Measurements from ENCODE around the gene WIZ.

The WIZ gene

DNA sequence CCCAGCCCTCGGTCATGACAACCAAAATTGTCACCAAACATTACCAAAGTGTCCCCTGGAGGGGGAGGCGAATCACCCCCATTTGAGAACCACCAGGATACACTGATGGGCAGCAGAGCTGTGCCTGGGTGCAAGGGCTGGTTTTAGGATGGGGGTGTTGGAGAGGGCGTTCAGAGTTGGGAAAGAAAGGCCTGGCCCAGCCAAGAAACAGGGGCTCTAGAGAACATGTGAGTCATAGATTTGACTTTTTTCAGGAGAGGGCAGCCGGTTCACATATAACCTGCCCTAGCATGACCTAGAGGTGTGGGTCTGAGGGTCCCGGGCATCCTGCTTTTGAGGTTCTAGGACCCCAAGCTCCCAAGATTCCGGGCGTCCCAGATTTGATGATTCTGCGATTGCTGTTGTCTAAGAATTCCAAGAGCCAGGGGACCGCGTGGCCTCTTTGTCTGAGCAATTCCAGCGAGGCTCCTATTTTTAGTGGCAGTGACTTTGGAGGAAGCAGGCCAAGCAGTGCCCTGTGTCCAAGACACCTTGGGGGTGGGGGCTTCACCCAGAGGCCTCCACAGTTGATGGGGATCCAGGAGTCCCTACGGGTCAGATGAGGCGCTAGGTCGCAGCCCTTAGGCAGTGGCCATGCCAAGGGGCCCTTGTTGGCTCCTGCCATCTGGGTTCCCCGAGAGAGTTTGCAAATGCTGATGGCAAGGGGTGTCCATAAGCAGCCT lies 5.1 kb downstream of the WIZ start:
- no peak for DNase-seq

DNA sequence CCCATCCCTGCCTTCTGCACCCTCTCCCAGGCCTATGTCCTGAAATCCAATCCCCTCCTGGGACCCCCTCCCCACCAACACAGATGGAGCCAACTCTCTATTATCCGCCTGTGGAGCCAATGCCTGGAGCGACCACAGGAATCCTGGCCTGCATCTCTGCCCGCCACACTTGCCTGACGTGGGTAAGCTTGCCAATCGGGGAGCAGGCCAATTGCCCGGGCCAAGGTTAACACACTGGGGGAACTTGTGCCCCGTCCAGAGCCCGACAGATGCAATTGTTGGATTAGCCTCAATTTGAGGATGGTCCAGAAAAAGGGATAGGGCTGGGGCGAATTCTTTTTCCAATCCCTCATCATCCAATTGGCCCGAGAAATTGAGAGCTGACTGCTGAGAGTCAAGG lies 5.9 kb downstream of the WIZ start:
- DNase-seq, result no peak

DNA sequence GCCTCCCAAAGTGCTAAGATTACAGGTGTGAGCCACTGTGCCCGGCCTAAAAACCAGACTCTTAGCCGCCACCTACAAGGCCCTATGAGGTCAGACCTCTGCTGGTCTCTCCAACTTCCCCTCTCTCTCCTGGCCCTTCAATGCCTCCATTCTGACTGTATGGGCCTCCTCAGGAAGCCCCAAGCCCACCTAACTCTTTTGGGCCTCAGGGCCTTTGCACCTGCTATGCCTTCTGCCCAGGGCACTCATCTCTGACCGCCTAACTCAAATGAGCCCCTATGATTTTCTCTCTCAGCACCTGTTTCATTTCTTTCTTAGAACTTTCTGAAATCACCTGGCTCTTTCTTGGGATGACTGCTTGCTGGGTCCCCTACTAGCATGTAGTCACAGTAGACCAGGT lies 6.4 kb downstream of the WIZ start:
- no peak for DNase-seq

DNA sequence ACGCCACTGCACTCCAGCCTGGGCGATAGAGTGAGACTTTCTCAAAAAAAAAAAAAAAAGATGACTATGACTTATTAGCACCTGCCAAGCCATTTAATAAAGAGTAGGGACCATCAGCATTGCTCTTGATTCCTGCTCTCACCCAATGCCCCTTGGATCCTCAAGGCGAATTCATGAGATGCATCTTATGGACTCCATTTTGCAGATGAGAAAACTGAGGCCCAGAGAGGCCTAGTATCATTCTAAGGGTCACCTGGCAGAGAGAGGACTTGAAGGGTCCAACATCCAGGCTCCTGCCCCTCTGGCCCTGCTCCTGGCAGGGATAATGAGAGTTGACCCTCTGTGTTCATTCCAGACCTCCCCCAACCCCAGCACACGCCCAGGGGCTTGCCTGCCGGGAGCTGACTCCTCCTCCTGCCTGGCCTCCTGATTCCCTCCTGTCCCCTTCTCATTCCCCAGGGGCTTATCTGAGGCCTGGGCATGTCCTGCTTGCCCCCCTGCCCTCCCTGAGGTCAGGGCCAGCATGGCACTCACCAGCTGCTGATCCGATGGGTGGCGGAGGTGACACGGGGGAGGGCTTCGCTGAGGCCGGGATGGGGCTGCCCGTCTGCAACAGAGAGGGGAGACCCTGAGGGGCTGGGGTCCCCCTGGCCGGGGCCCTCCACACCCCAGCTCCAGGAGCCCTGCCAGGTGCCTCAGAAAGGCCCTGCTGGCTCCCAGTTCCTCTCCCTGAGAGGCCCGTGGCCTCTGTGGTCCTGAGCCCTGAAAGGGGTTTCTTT lies 7.4 kb downstream of the WIZ start:
- DNase-seq, result no peak

DNA sequence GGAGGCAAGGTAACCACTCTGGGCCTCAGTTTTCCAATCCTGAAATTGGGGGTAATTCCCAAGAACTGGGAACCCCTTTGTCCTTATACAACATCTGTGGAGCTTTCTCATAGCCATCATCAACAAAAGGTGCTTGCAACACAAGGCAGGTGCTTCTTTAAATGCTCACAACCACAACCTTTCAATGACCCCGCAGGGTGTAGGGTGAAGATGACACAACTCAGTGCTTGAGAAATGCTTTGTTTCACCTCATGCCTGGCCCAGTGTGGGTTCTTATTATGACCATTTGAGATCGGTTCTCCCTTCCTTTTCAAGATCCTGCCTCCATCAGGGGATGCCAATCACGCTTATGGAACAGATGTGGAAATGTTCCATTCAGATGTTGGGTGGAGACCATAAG lies 8.4 kb downstream of the WIZ start:
- no peak for DNase-seq

DNA sequence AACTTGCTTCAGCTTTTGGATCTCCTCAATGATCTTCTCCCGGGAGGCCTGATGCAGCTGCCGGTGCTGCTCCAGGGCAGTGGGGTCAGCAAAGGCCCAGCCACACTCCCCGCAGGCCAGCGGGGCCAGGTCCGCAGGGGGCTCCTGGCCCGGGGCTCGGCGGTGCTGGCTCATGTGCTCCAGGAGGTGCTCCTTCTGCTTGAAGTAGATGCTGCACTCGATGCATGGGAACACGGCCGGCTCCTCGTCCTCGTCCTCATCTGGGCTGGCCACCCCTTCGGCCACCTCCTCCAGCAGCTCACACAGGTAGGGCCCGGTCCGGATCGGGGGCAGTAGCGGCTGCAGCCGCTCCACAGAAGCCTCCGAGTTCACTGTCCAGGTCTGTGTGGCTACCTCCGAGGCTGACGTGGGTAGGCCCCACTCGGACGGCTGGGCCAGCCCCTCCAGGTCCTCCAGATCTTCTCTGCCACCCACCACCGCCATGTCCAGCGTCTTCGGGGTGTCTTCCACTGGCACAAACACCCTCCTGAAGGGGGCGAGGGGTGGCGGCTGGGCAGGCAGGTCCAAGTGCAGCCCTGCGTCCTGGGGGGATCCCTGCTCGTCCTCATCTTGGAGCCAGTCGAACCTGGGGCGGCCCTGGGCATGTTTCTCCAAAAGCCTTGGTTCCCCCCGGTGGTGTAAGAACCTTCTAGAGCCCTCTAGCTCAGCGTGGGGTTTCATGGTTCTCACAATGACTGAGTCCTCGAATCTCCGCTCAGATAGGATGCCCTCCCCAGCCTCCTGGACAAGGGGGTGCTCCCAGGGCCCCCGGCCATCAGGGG lies 9.7 kb downstream of the WIZ start:
- no peak for DNase-seq

DNA sequence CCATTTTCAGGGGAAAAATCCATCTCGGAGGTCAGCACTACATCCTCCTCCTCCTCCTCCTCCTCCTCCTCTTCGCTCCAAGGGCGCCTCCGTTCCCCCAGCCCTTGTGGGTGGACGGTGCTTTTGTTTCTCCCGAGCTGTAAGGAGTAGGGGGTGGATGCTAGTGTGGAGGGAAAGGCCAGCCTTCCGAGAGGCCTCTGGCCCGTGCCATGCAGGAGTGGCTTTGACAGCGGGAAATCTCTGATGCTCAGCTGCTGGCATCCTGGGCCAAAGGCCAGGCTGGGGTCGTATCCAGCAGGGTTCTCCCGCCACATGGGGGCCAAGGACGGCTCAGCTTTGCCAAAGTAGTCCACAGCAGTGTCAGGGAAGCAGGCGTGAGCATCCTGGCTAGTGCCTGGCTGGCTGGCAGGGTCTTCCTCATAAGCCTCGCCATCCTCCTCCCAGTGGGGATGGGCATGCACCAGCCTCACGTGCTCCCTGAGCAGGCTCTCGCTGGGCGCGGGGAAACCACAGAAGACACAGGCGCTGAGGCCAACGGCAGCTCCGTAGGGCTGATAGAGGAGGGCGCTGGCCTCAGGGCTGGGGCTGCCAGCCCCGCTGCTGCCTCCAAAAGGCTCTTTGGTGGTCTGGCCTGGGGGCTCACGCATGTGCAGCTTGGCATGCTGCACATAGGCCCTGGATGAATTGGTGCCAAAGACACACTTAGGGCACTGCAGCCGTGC lies 10.5 kb downstream of the WIZ start:
- DNase-seq, result no peak

DNA sequence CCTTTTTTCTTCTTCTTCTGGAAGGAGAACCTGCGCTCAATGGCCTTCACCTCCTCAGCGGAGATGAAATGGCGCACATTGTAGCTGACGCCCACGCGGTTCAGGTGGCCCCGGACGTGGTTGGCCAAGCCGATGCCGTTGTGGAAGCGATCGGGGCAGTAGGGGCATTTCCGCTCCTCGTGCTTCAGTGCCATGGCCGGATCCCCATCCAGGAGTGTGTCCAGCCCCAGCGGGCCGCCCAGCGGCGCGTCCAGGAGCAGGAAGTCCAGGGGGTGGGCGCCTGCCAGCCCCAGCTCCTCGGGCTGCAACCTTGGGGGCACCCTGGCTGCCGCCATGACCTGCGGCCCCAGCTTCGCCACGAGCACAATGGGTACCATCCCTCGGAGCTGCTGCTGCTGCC lies 11.2 kb downstream of the WIZ start:
- DNase-seq, result no peak

DNA sequence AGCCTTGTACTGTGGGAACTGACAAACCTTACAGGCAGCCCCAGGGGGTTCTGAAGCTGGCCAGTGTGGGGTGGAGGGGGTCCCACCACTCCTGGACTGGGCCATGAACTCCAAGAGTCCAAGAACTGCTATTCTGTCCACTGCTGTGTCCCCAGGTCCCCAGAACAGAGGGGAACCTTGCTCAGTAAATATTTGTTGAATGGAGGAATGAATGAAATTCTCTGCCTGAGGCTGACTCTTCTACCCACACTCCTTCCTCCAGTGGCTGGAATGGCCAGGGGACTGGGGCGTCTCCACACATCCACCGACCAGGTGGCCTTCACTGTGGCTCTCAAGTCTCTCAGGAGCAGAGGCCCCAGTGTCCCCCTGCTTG lies 11.6 kb downstream of the WIZ start:
- DNase-seq, result no peak

DNA sequence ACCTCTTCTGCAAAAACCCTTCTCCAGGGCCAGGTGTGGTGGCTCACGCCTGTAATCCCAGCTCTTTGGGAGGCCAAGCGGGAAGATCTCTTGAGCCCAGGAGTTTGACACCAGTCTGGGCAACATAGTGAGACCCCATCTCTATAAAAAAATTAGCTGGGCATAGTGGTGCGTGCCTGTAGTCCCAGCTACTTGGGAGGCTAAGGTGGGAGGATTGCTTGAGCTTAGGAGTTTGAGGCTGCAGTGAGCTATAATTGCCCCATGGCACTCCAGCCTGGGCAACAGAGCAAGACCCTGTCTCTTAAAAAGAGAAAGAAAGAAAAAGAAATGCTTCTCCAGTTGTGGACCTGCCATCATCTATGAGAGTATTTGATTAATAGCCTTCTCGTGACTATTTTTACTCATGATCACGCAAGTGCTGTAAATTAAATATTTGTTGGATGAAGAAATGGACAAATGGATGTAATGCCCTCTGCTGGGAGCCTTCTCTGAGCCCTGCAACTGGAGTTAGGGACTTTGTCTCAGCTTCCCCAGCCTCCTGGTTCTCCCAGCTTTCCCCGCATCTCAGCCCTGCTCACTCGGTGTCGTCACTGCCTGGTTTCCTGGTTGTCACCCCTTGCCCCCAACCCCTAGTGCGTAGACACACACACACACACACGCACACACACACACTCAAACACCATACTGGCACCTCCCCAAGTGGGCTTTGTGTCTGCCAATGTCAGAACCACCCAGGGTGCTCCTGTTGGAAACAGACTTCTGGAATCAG lies 12.2 kb downstream of the WIZ start:
- DNase-seq, result no peak

DNA sequence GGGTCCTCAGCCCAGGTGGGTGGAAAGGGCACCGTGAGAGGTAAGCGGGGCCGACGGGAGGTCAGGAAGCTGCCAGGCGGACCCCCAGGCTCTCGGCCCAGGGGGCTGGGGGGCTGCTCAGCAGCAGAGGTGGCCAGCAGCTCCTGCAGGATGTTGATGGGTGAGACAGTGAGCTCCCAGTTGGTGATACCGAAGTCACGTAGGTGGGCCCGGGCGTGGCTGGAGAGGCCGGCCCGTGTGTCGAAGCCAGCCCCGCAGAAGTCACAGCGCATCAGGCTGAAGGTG lies 13.0 kb downstream of the WIZ start:
- DNase-seq, result no peak

DNA sequence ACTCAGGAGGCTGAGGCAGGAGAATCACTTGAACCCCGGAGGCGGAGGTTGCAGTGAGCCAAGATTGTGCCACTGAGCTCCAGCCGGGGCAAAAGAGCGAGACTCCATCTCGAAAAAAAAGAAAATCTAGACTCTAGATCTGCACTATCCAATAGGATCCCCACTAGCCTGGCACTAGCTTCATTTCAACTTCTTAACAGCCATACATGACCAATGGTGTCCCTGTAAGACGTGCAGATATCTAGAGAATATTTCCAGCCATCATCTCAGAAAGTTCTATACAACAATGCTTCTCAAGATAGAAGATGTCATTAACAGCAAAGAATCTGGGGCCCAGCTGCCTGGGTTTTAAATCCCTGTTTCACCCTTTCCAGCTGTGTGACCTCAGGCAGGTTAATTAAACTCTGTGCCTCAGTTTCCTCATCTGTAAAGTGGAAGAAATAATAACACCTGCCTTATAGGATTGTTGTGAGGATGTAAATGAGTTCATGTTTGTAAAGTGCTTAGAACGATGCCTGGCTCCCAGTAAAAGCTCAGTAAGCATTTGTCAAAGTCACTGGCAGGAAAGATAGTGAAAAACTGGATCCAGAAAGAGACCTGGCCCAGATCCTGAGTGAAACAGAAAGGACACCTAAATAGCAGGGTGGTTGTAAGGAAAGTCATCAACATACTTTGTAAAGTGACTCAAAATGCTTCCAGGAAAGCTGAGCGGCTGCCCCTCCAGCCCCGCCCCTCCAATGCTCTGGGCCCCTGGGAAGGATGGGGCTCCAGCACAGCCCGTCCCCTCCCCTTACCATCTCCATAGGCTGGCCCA lies 13.5 kb downstream of the WIZ start:
- DNase-seq, result no peak

DNA sequence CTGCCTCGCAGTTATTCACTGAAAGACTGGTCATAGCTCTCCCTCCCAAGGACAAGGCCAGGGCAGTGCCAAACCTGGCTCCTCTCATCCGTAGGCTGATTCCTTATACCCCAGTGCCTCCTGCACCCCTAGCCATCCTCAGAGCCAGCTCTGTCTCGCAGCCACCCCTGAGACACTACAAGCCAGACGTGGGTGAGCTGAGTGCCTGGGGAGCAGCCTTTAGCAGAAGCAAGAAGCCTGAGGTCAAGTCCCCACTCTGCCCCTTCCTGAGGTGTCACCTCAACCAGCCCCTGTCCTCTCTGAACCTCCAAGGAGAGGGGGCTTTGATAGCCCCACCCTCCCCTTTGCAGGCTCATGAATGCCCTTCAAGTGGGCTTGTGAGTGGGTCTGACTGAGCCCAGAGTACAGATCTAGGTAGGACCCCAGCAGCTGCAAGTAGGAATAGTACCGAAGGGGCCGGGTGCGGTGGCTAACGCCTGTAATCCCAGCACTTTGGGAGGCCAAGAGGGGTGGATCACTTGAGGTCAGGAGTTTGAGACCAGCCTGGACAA lies 16.2 kb downstream of the WIZ start:
- no peak for DNase-seq

DNA sequence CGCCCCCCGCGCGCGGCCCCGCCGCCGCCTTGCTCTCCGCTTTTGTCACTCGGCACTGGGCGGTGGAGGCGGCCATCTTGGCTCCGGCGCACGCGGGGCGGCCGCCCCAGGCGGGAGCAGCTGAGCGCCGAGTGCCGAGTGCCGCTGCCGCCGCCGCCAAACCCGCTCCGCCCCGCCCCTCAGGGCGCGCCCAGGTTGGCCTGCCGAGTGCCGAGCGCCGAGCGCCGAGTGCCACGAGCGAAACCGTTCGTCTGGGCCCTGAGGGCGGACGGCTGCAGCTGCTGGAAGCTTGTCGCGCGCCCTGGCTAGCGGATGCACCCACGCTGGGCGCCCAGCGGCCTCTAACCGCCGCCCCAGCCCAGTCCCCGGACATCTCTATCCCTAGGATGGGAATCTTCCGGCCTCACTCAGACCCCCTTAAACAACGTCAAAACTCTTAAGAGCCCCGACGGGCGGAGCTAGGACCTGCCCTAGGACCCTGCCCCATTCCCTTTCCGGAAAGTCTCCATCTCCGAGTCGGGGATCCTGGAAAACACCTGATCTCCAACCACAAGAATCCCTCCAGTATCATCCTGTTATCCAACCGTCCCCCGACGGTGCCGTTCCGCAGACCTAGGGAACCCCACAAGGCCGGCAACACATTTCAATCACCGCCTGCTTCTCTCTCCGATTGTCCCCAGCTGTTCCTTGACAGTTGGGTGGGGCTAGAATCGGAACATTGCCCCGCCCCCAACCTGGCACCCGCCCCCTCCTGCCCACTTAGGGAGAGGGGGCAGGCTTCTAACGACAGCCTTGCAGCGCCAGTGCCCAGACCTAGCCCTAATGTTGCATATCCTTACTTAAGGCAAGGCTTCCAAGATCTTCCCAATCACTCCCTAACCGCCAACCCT lies 16.9 kb downstream of the WIZ start:
- DNase-seq, result peak; percentile 73 to 77

DNA sequence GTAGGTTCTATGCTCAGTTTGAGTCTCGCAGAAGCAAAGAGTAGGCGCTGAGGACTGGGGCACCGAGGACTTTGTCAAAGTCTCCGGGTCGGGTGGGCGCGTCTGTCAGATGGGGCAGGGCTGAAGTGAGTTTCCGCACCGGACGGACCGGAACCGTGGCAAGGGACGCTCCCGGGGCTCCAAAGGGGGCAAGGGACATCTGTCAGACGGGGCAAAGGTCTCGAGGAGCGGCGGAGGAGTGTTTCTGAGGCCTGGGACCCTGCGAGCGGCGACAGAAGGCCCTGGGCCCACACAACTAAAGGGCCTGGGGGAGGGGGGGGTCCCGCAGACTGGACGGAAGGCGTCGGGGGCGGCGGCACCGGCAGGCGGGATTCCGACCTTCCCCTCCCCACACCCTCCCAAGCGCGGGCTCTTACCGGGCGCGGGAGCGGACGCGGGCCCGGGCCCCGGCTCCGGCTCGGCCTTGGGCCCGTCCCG lies 17.7 kb downstream of the WIZ start:
- DNase-seq, result no peak

DNA sequence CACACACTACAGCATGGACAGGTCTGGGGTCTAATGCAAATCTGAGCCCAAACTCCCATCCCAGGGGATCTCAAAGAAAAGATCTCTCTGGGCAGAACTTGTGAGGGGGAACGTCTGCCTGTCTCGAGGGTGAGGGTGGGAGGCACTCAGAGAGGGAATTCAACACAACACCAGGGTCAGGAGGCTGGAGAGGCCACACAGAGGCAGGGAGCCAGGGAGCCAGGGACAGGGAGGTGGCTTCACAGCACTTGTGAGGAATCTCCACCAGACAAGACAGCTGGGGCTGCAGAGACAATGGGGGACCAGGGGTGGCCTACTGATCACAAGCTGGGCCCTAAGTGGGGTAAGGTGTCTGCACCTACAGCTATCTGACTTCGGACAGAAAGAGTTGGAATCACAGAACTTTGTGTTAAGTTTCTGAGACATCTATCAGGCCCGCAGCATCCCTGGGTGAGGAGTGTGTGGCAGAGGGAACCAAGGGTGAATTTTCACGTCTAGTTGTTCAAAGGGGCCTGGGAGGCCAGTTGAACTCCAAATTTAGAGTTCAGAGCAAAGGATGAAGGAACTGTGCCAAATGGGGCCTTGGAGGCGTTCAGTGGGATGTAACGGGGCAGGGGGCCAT lies 18.2 kb downstream of the WIZ start:
- DNase-seq, result no peak

DNA sequence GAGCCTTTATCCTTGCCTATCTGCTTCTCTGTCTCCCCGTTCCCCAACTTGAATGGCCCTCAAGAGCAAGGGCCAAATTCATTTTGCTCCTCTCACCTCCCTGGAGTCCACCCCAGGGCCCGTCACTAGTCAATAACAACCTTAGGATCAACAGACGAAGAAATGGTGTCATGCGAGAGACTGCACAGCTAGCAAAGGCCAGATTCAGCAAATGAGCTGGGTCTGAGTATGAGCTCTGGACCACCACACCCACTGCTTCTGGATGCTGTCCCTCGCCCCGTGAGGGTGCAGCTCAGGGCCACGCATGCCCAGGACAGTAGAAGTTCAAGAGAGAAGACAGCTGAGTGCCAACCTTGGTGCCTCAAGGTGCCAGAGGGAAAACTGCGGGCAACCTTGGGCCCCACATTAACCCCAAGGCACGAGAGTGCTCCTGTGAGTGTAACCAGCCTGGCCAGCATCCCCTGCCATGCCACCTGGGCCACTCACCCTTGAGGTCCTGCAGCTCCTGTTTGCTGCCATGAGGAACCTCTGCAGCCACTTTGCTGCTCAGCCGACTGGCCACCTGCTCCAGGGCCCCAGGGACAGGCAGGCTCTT lies 19.1 kb downstream of the WIZ start:
- no peak for DNase-seq

DNA sequence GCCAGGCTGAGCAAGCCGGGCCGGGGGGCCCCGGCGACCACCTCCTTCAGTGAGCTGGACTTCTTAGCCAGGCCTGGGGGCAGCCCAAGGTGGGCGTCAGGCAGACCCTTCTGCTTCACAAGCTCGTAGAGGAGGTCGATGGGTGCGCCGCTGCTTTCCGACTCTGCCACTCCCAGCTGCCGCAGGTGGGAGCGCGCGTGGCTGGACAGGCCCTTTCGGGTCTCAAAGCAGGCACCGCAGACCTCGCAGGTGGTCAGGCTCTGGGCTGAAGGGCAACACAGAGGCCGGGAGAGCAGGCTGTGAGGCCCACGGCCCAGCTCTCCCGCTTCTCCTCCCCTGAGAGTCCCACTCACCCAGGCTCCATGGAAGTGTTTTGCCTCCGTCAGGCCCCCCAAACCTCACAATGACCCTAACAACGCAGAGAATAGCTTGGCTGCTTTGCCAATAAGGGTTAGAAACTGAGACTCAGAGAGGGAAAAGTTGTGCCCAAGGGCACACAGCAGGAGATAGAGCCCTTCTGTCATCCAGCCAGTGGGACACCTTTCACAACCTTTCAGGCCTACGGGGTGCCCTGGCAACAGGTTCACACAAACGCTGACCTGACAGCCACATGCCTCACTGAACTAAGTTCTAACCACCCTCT lies 19.8 kb downstream of the WIZ start:
- no peak for DNase-seq

Measured in Kasumi-1 (cell line).